Measurements from ENCODE around the gene CNTNAP2. TPM values are rescaled to one million over a fixed set of nuclear protein-coding genes. Genes with fewer than 3 reads are reported as not detected.

The CNTNAP2 gene
- total RNA-seq, 1 experiment from 2014 or later: 0.03 TPM

- no TSS peak for BruUV-seq (replicated peaks)
- Histone ChIP-seq H3K9me3 (ENCODE audit: control insufficient read depth, insufficient read depth, low read depth, low read length) (no peaks in the 10 kb centered on the region), H3K4me1 (ENCODE audit: control insufficient read depth, insufficient read depth, low read length) (no peaks in the 10 kb centered on the region), H3K36me3 (ENCODE audit: control insufficient read depth, insufficient read depth, low read length) (no peaks in the 10 kb centered on the region), H3K4me3 (ENCODE audit: low read depth in 2 of 2, low read length in 2 of 2) (no peak overlapping the region), H3K27ac (ENCODE audit: low read length) (no peak overlapping the region), H3K27me3 (ENCODE audit: control insufficient read depth, insufficient read depth, low read length) (no peaks in the 10 kb centered on the region)
- CTCF ChIA-PET: no interaction called here
- ATAC-seq: no peak
- TF ChIP-seq SIN3A (IDR thresholded peaks at IDR 0.05; ENCODE audit: borderline replicate concordance, insufficient read depth, low read depth, low read length): no peak
- no peak for TF ChIP-seq POLR2AphosphoS5 (IDR thresholded peaks at IDR 0.05; ENCODE audit: low read depth, low read length)
- TF ChIP-seq CTCF (IDR thresholded peaks at IDR 0.05): no peak
- TF ChIP-seq REST (IDR thresholded peaks at IDR 0.05; ENCODE audit: insufficient read depth in 1 of 2, low read depth in 2 of 2, low read length in 1 of 2): no peak
- TF ChIP-seq TCF7L2 (IDR thresholded peaks at IDR 0.05; ENCODE audit: low read depth, low read length): no peak
- intact Hi-C loops (cut with micrococcal nuclease; ENCODE audit: unreplicated experiment): no loop called here
- in situ Hi-C loops (cut with HindIII; ENCODE audit: low pct_unique_long_range_greater_than_20kb, low sequenced_read_pairs): no loop called here
- POLR2A ChIA-PET: no interaction called here
- no peak for DNase-seq (ENCODE audit: low read depth, low spot score)
Observed at GRCh38 chr7:148223160-148223559, 2106.6 kb downstream of the CNTNAP2 start.

- H3K4me3 ChIP-seq (ENCODE audit: low read depth in 2 of 2, low read length in 2 of 2): no peak overlapping the region
- BruUV-seq (replicated peaks): no TSS peak
- H3K27me3 ChIP-seq (ENCODE audit: control insufficient read depth, insufficient read depth, low read length): no peaks in the 10 kb centered on the region
- DNase-seq (ENCODE audit: low read depth, low spot score) (no peak), ATAC-seq (no peak)
- H3K9me3 ChIP-seq (ENCODE audit: control insufficient read depth, insufficient read depth, low read depth, low read length): no peaks in the 10 kb centered on the region
- ChIA-PET CTCF (no interaction called here), POLR2A (no interaction called here)
- intact Hi-C loops (cut with micrococcal nuclease; ENCODE audit: unreplicated experiment) (no loop called here), in situ Hi-C loops (cut with HindIII; ENCODE audit: low pct_unique_long_range_greater_than_20kb, low sequenced_read_pairs) (no loop called here)
- TF ChIP-seq CTCF (IDR thresholded peaks at IDR 0.05): no peak
- no peak for TF ChIP-seq POLR2AphosphoS5 (IDR thresholded peaks at IDR 0.05; ENCODE audit: low read depth, low read length)
- TF ChIP-seq TCF7L2 (IDR thresholded peaks at IDR 0.05; ENCODE audit: low read depth, low read length): no peak
- no peak for TF ChIP-seq SIN3A (IDR thresholded peaks at IDR 0.05; ENCODE audit: borderline replicate concordance, insufficient read depth, low read depth, low read length)
- TF ChIP-seq REST (IDR thresholded peaks at IDR 0.05; ENCODE audit: insufficient read depth in 1 of 2, low read depth in 2 of 2, low read length in 1 of 2): no peak
- no peak overlapping the region for H3K27ac ChIP-seq (ENCODE audit: low read length)
- no peaks in the 10 kb centered on the region for H3K4me1 ChIP-seq (ENCODE audit: control insufficient read depth, insufficient read depth, low read length)
- no peaks in the 10 kb centered on the region for H3K36me3 ChIP-seq (ENCODE audit: control insufficient read depth, insufficient read depth, low read length)
Observed at GRCh38 chr7:148223738-148224137, 2107.1 kb downstream of the CNTNAP2 start.
